HCT116 (cell line): Measurements from ENCODE around the gene ALK. TPM values are rescaled to one million over a fixed set of nuclear protein-coding genes. Genes with fewer than 3 reads are reported as not detected.

ENCODE experiments used
- ATAC-seq: fragments of 200-7000 bp; cut with Tn5 transposase; 2 replicates; pipeline ENCODE4 v1.9.1; 2020; ENCODE audit warnings: mild to moderate bottlenecking, moderate library complexity
- BruUV-seq: library from RNA; stranded (reverse); fragments of 400-500 nt; replicated peaks from 2 replicates; lab custom pipeline; 2021; lab: Mats Ljungman, UMichigan
- CTCF ChIA-PET: fragments of 300-600 bp; sonication (Branson Sonifier 250); formaldehyde crosslinking; loops from one replicate; lab custom pipeline; 2021; ENCODE audit warnings: antibody characterized with exemption; lab: Charles Lee
- POLR2A ChIA-PET: fragments of 300-600, 350-600 bp; sonication (Branson Sonifier 250); formaldehyde crosslinking; loops from one replicate; lab custom pipeline; 2021; ENCODE audit warnings: antibody characterized with exemption; lab: Charles Lee
- RAD21 ChIA-PET, 2 experiments: fragments of 300-600 bp; sonication (Branson Sonifier 250); formaldehyde crosslinking; loops; one replicate each; lab custom pipeline; 2023; ENCODE audit warnings: low total read pairs in 2 of 2; ENCODE audit not compliant: uncharacterized antibody in 2 of 2, unreplicated experiment in 2 of 2, low non-redundant PET in 1 of 2; lab: Charles Lee
- DNase-seq: peaks from one replicate; pipeline ENCODE4 v3.0.0-alpha.2; 2010; ENCODE audit warnings: low read depth, low spot score
- H2AFZ ChIP-seq: fragments of 200-600 bp; shearing (Covaris generic), sonication (generic); 2 replicates; pipeline ENCODE4 v1.6.1; 2017; ENCODE audit warnings: low read depth, mixed run types, mixed read lengths, antibody characterized with exemption, low read length; ENCODE audit not compliant: poor library complexity, severe bottlenecking
- H3K27ac ChIP-seq: 2 replicates; pipeline ENCODE4 v1.5.1; 2012; ENCODE audit warnings: low read depth, low read length
- H3K27me3 ChIP-seq: fragments of 200-600 bp; sonication (generic); 2 replicates; pipeline ENCODE4 v1.6.1; 2016; ENCODE audit warnings: mixed run types, low read length, mixed read lengths; ENCODE audit not compliant: insufficient read depth
- H3K36me3 ChIP-seq, 2 experiments: fragments of 200-500 bp in 1 of 2; fragments of 200-600 bp in 1 of 2; sonication (Bioruptor generic) in 1 of 2; sonication (generic) in 1 of 2; 2 replicates each; pipeline versions ENCODE4 v1.5.1 to v1.6.1; 2014 to 2016; ENCODE audit warnings: low read length in 2 of 2, inconsistent platforms in 1 of 2, mixed read lengths in 1 of 2, mixed run types in 1 of 2; ENCODE audit not compliant: insufficient read depth in 2 of 2, control insufficient read depth in 1 of 2
- H3K4me1 ChIP-seq, 2 experiments: fragments of 200-600 bp in 1 of 2; sonication (generic) in 1 of 2; 2 replicates each; pipeline versions ENCODE4 v1.5.1 to v1.6.1; 2012 to 2017; ENCODE audit warnings: low read length in 2 of 2, inconsistent platforms in 1 of 2, mild to moderate bottlenecking in 1 of 2, mixed read lengths in 1 of 2, mixed run types in 1 of 2, moderate library complexity in 1 of 2; ENCODE audit not compliant: insufficient read depth in 2 of 2, control insufficient read depth in 1 of 2
- H3K4me2 ChIP-seq: fragments of 200-600 bp; sonication (generic); 2 replicates; pipeline ENCODE4 v1.6.1; 2017; ENCODE audit warnings: mixed run types, low read length, mixed read lengths
- H3K4me3 ChIP-seq, 2 experiments: fragments of 200-600 bp in 1 of 2; sonication (generic) in 1 of 2; replicated peaks in 1 of 2; 2 replicates each; pipeline ENCODE4 v1.5.1; 2011 to 2016; ENCODE audit warnings: low read length in 2 of 2, control low read depth in 1 of 2, low read depth in 1 of 2, mild to moderate bottlenecking in 1 of 2, mixed read lengths in 1 of 2, mixed run types in 1 of 2
- H3K79me2 ChIP-seq: fragments of 200-600 bp; sonication (generic); 2 replicates; pipeline ENCODE4 v1.6.1; 2017; ENCODE audit warnings: mild to moderate bottlenecking, mixed run types, low read length, moderate library complexity, mixed read lengths; ENCODE audit not compliant: insufficient read depth
- H3K9ac ChIP-seq: fragments of 200-600 bp; sonication (generic); 2 replicates; pipeline ENCODE4 v1.6.1; 2016; ENCODE audit warnings: low read length, mixed read lengths
- H3K9me2 ChIP-seq: fragments of 200-600 bp; sonication (generic), shearing (Covaris generic); 2 replicates; pipeline ENCODE4 v1.6.1; 2017; ENCODE audit warnings: mixed run types, mild to moderate bottlenecking, moderate library complexity; ENCODE audit not compliant: insufficient read depth
- H3K9me3 ChIP-seq, 2 experiments: fragments of 200-500 bp in 1 of 2; fragments of 200-600 bp in 1 of 2; sonication (Bioruptor generic) in 1 of 2; sonication (generic) in 1 of 2; 2 replicates each; pipeline ENCODE4 v1.6.1; 2014 to 2017; ENCODE audit warnings: low read length in 2 of 2, mixed read lengths in 2 of 2, inconsistent platforms in 1 of 2, low read depth in 1 of 2, mild to moderate bottlenecking in 1 of 2, mixed run types in 1 of 2, moderate library complexity in 1 of 2; ENCODE audit not compliant: control insufficient read depth in 1 of 2, insufficient read depth in 1 of 2
- H4K20me1 ChIP-seq: fragments of 200-600 bp; sonication (generic), shearing (Covaris generic); 2 replicates; pipeline ENCODE4 v1.6.1; 2017; ENCODE audit warnings: mixed run types, mild to moderate bottlenecking, moderate library complexity; ENCODE audit not compliant: insufficient read depth
- CBX3 ChIP-seq: IDR thresholded peaks from 2 replicates; pipeline ENCODE4 v1.6.1; 2012; ENCODE audit warnings: low read depth
- EZH2phosphoT487 ChIP-seq: fragments of 200-600 bp; IDR thresholded peaks from 2 replicates; pipeline ENCODE4 v1.6.1; 2018; ENCODE audit warnings: antibody characterized with exemption, borderline replicate concordance
- FOSL1 ChIP-seq: IDR thresholded peaks from 2 replicates; pipeline ENCODE4 v1.6.1; 2012; ENCODE audit warnings: low read depth
- JUND ChIP-seq: IDR thresholded peaks from 2 replicates; pipeline ENCODE4 v1.6.1; 2012
- POLR2AphosphoS5 ChIP-seq: IDR thresholded peaks from 2 replicates; pipeline ENCODE4 v1.6.1; 2011; ENCODE audit warnings: mild to moderate bottlenecking, low read depth, low read length, moderate library complexity
- RAD21 ChIP-seq: IDR thresholded peaks from 2 replicates; pipeline ENCODE4 v1.6.1; 2012; ENCODE audit warnings: low read depth, mild to moderate bottlenecking
- SIN3A ChIP-seq: IDR thresholded peaks from 2 replicates; pipeline ENCODE4 v1.6.1; 2012; ENCODE audit warnings: low read depth
- TCF7L2 ChIP-seq: IDR thresholded peaks from 2 replicates; pipeline ENCODE4 v1.7.0; 2011; ENCODE audit warnings: borderline replicate concordance, inconsistent platforms; ENCODE audit not compliant: insufficient read depth, insufficient read length; ENCODE audit errors: extremely low read depth
- ZFX ChIP-seq: fragments of 450-650 bp; IDR thresholded peaks from 2 replicates; pipeline ENCODE4 v1.6.1; 2017
- intact Hi-C: fragments of 100-400 bp; cut with micrococcal nuclease; formaldehyde crosslinking; loops from 2 replicates; pipeline ENCODE4 v1.10.0; 2022
- total RNA-seq: library from RNA; stranded (reverse); gene quantifications from one replicate; pipeline ENCODE4 v1.2.1, GENCODE V29; 2021; ENCODE audit not compliant: unreplicated experiment
- TF ChIP-seq, protein P1 (sequence below): IDR thresholded peaks from 2 replicates; pipeline ENCODE4 v1.6.1; 2012
- TF ChIP-seq, protein P2 (sequence below), 3 experiments: fragments of 200-600 bp in 1 of 3; sonication (generic) in 1 of 3; IDR thresholded peaks in 2 of 3; conservative IDR thresholded peaks in 1 of 3; 2 replicates each; pipeline ENCODE4 v1.5.1; 2012 to 2017; ENCODE audit warnings: low read depth in 2 of 3, low read length in 2 of 3, antibody characterized with exemption in 1 of 3, borderline replicate concordance in 1 of 3, control low read depth in 1 of 3, mild to moderate bottlenecking in 1 of 3, mixed read lengths in 1 of 3, mixed run types in 1 of 3, moderate library complexity in 1 of 3; ENCODE audit not compliant: insufficient read depth in 1 of 3

ALK gene
- total RNA-seq, 1 experiment from 2014 or later: not detected

DNA sequence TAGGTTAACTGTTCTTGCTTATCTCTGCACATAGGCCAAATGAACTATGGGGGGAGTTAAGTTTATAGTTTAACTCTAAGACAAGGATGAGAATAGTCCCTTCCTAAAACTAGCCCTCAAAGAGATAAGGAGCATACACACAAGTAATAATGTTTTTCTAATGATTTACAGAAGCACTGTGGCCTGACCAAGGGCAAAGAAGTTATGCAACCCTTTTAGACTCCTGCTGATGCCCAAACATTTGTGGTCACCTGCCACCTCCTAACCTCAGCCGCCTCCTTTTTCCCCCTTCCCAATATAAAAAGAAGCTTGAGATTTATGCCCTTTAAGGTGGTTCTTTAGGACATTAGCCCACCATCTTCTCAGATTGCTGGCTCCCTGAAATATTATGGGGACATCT lies 357.7 kb downstream of the ALK start:
- H3K4me3 ChIP-seq: no peak overlapping the region
- no peaks in the 10 kb centered on the region for H3K9me2 ChIP-seq
- no peak overlapping the region for H3K9ac ChIP-seq
- no TSS peak for BruUV-seq
- no peaks in the 10 kb centered on the region for H3K4me1 ChIP-seq
- intact Hi-C loops: no loop called here
- no peaks in the 10 kb centered on the region for H3K36me3 ChIP-seq
- ChIA-PET POLR2A (no interaction called here), CTCF (no interaction called here), RAD21 (no interaction called here)
- peaks cover 49% of the 10 kb centered on the region for H3K27me3 ChIP-seq
- no peaks in the 10 kb centered on the region for H4K20me1 ChIP-seq
- H3K9me3 ChIP-seq: no peaks in the 10 kb centered on the region
- TF ChIP-seq TCF7L2 (no peak), FOSL1 (no peak), CBX3 (no peak), RAD21 (no peak), POLR2AphosphoS5 (no peak), SIN3A (no peak), JUND (no peak), ZFX (no peak), EZH2phosphoT487 (no peak)
- TF ChIP-seq, protein P1, sequence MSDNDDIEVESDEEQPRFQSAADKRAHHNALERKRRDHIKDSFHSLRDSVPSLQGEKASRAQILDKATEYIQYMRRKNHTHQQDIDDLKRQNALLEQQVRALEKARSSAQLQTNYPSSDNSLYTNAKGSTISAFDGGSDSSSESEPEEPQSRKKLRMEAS: no peak
- TF ChIP-seq, protein P2, sequence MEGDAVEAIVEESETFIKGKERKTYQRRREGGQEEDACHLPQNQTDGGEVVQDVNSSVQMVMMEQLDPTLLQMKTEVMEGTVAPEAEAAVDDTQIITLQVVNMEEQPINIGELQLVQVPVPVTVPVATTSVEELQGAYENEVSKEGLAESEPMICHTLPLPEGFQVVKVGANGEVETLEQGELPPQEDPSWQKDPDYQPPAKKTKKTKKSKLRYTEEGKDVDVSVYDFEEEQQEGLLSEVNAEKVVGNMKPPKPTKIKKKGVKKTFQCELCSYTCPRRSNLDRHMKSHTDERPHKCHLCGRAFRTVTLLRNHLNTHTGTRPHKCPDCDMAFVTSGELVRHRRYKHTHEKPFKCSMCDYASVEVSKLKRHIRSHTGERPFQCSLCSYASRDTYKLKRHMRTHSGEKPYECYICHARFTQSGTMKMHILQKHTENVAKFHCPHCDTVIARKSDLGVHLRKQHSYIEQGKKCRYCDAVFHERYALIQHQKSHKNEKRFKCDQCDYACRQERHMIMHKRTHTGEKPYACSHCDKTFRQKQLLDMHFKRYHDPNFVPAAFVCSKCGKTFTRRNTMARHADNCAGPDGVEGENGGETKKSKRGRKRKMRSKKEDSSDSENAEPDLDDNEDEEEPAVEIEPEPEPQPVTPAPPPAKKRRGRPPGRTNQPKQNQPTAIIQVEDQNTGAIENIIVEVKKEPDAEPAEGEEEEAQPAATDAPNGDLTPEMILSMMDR (IDR thresholded peaks at IDR 0.05 in 2 of 3, conservative IDR thresholded peaks at IDR 0.05 in 1 of 3; ENCODE audit: borderline replicate concordance in 1 of 3, insufficient read depth in 1 of 3, low read depth in 2 of 3, low read length in 2 of 3): no peak
- no peak for DNase-seq
- no peak for ATAC-seq
- no peak overlapping the region for H3K27ac ChIP-seq
- no peak overlapping the region for H3K4me2 ChIP-seq
- no peaks in the 10 kb centered on the region for H3K79me2 ChIP-seq
- H2AFZ ChIP-seq: no peak overlapping the region
